ENCODE results near the gene AKAP10. TPM values are rescaled to one million over a fixed set of nuclear protein-coding genes. Genes with fewer than 3 reads are reported as not detected.

The AKAP10 gene
- total RNA-seq, 4 donors from 2014 or later: 23.4 to 39.8 (median 30.1) TPM

DNA sequence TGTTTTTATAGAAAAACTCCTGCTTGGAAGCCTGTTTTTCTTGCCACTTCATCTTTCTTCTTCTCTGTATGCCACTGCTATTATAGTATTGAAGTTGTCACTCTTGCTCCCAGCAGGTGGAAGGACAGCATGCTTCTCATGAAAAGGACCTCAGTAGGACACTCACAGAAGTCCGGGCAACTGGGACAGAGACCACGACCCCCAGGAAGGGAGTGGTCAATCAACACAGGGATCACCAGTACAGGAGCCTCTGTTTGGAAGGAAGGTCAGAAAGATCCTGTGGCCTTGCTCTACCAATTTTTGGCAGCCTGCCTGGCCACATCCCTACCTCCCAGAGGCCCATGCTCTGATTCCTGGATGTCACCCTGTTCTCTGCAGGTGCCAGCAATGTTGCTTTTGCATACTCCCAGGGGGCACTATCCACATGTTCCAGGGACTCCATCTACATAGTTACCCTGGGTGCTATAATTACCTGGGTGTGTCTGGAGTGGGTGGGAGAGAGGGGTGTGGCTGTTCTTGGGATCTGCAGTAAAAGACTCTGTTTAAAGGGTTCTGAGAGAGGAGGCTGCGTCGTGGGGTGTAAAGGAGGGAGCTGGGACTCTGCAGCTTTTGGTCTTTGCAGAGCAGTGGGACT, 13.7 kb upstream of the AKAP10 start:
- H3K27ac ChIP-seq: no peak overlapping the region
- no peaks in the 10 kb centered on the region for H3K36me3 ChIP-seq
- H3K4me3 ChIP-seq: no peak overlapping the region
- TF ChIP-seq POLR2A (IDR thresholded peaks at IDR 0.05): no peak
- no peak for TF ChIP-seq CTCF (IDR thresholded peaks at IDR 0.05)
- no peak for TF ChIP-seq EP300 (IDR thresholded peaks at IDR 0.05)
- no peaks in the 10 kb centered on the region for H3K27me3 ChIP-seq
- whole genome bisulfite sequencing, 2 donors: 33 to 43% methylated on average over 4 of the region's 4 CpGs
- DNase-seq (ENCODE audit: low spot score in 2 of 2): no peak
- H3K4me1 ChIP-seq: peaks cover 0 to 7% (median 2%) of the 10 kb centered on the region in 4 donors
- H3K9me3 ChIP-seq: no peaks in the 10 kb centered on the region

- Histone ChIP-seq H3K36me3 (no peaks in the 10 kb centered on the region), H3K4me3 (no peak overlapping the region), H3K9me3 (no peaks in the 10 kb centered on the region), H3K27ac (no peak overlapping the region), H3K27me3 (no peaks in the 10 kb centered on the region), H3K4me1 (peaks cover 0 to 1% (median under 1%) of the 10 kb centered on the region in 4 donors)
- no peak for DNase-seq (ENCODE audit: low spot score in 2 of 2)
- TF ChIP-seq CTCF (IDR thresholded peaks at IDR 0.05) (no peak), EP300 (IDR thresholded peaks at IDR 0.05) (no peak), POLR2A (IDR thresholded peaks at IDR 0.05) (no peak)
- WGBS, 2 donors: 59 to 64% methylated on average over 1 of the region's 1 CpG
Observed at GRCh38 chr17:19987897-19988296, 10.3 kb upstream of the AKAP10 start.

DNA sequence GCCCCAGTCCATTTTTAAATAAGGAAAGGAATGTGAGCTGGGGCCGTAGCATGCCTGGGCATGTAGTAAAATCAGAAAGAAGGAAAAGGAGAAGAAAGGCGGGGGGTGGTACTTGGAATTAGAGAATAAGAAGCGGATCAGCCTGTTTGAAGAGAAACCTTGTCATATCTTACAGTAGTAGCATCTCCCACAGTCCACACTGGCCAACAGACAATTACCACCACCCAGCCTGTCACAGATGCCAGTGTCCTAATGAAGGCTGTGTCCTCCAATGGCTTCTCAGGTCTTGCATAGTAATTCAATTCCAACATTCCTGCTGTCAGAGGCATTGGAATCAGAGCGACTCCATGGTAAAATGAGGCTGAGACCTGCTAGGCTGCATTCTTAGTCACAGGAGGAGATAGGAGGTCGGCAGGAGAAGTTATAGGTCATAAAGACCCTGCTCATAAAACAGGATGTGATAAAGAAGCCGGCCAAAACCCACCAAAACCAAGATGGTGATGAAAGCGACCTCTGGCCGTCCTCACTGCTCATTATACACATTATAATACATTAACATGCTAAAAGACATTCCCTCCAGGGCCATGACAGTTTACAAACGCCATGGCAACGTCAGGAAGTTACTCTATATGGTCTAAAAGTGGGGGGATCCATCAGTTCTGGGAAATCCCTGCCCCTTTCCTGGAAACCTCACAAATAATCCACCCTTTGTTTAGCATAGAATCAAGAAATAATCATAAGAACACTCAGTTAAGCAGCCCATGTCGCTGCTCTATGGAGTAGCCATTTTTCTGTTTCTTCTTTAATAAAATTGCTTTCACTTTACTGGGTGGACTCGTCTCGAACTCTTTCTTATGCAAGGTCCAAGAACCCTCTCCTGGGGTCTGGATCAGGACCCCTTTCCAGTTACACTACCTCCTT, 9.6 kb upstream of the AKAP10 start:
- H3K4me1 ChIP-seq: no peaks in the 10 kb centered on the region
- no peaks in the 10 kb centered on the region for H3K27me3 ChIP-seq
- WGBS, 2 donors: 64 to 66% methylated on average over 13 of the region's 13 CpGs
- TF ChIP-seq EP300 (IDR thresholded peaks at IDR 0.05): no peak
- no peak for TF ChIP-seq CTCF (IDR thresholded peaks at IDR 0.05)
- no peak for TF ChIP-seq POLR2A (IDR thresholded peaks at IDR 0.05)
- H3K9me3 ChIP-seq: no peaks in the 10 kb centered on the region
- no peak for DNase-seq (ENCODE audit: low spot score in 2 of 2)
- H3K27ac ChIP-seq: no peak overlapping the region
- H3K36me3 ChIP-seq: no peaks in the 10 kb centered on the region
- no peak overlapping the region for H3K4me3 ChIP-seq

GRCh38 chr17:19979917-19980770, 2.5 kb upstream of the AKAP10 start:
- no peak for TF ChIP-seq POLR2A (IDR thresholded peaks at IDR 0.05)
- WGBS, 2 donors: 69 to 73% methylated on average over 43 of the region's 43 CpGs

GRCh38 chr17:19978805-19979211, 1.2 kb upstream of the AKAP10 start:
- Histone ChIP-seq H3K4me1 (peaks cover 2 to 52% (median 15%) of the 10 kb centered on the region in 4 donors), H3K27me3 (no peaks in the 10 kb centered on the region), H3K36me3 (peaks cover 0 to 12% (median 0%) of the 10 kb centered on the region in 3 donors), H3K27ac (peak overlapping the region in 2 of 4 donors; percentile 96 to 97), H3K9me3 (no peaks in the 10 kb centered on the region), H3K4me3 (peak overlapping the region in 3 of 4 donors; percentile 85 to 98 (median 93))
- WGBS, 2 donors: 88 to 90% methylated on average over 13 of the region's 13 CpGs
- DNase-seq (ENCODE audit: low spot score in 2 of 2): no peak
- TF ChIP-seq EP300 (IDR thresholded peaks at IDR 0.05): no peak
- no peak for TF ChIP-seq CTCF (IDR thresholded peaks at IDR 0.05)
- no peak for TF ChIP-seq POLR2A (IDR thresholded peaks at IDR 0.05)

More at GRCh38 chr17:19979917-19980770, 2.5 kb upstream of the AKAP10 start:
- Histone ChIP-seq H3K9me3 (no peaks in the 10 kb centered on the region), H3K27me3 (no peaks in the 10 kb centered on the region), H3K4me3 (no peak overlapping the region), H3K36me3 (peaks cover 0 to 1% (median 0%) of the 10 kb centered on the region in 3 donors), H3K4me1 (peaks cover 2 to 45% (median 15%) of the 10 kb centered on the region in 4 donors), H3K27ac (peak overlapping the region in 1 of 4 donors; percentile 14)
- no peak for DNase-seq (ENCODE audit: low spot score in 2 of 2)
